T-helper 2 cell (primary cell): ENCODE measurements around the gene MICAL2.

Source experiments
- DNase-seq, 5 experiments: peaks; one replicate each; pipeline versions ENCODE4 v3.0.0 to v3.0.0-alpha.2; 2012 to 2022

Gene MICAL2

GRCh38 chr11:12192794-12193514 is 82.6 kb downstream of the MICAL2 start:
- no peak for DNase-seq

GRCh38 chr11:12193515-12194336 is 83.3 kb downstream of the MICAL2 start:
- no peak for DNase-seq

- peak in 3 of 5 experiments; percentile 31 to 95 (median 68) for DNase-seq
Observed at GRCh38 chr11:12195768-12196167, 85.4 kb downstream of the MICAL2 start.

GRCh38 chr11:12196308-12196707 is 85.9 kb downstream of the MICAL2 start:
- peak in 2 of 5 experiments; percentile 39 to 64 for DNase-seq

- DNase-seq = no peak
Observed at GRCh38 chr11:12196872-12197271, 86.5 kb downstream of the MICAL2 start.

- DNase-seq = peak in 1 of 5 experiments; percentile 79
Observed at GRCh38 chr11:12198251-12199222, 88.1 kb downstream of the MICAL2 start.

GRCh38 chr11:12199231-12199948 is 89.0 kb downstream of the MICAL2 start:
- peak in 1 of 5 experiments; percentile 41 for DNase-seq

GRCh38 chr11:12200279-12200990 is 90.0 kb downstream of the MICAL2 start:
- peak in 1 of 5 experiments; percentile 70 for DNase-seq

- DNase-seq = no peak
Observed at GRCh38 chr11:12200991-12201985, 90.9 kb downstream of the MICAL2 start.

- no peak for DNase-seq
Observed at GRCh38 chr11:12202661-12203310, 92.4 kb downstream of the MICAL2 start.

- DNase-seq = peak in 1 of 5 experiments; percentile 55
Observed at GRCh38 chr11:12204506-12204905, 94.1 kb downstream of the MICAL2 start.

GRCh38 chr11:12205330-12205729 is 94.9 kb downstream of the MICAL2 start:
- DNase-seq = no peak

- no peak for DNase-seq
Observed at GRCh38 chr11:12206529-12206928, 96.1 kb downstream of the MICAL2 start.

- DNase-seq = peak in 2 of 5 experiments; percentile 17 to 38
Observed at GRCh38 chr11:12207384-12208150, 97.2 kb downstream of the MICAL2 start.

GRCh38 chr11:12209096-12209495 is 98.7 kb downstream of the MICAL2 start:
- DNase-seq = no peak

GRCh38 chr11:12210200-12210599 is 99.8 kb downstream of the MICAL2 start:
- no peak for DNase-seq

GRCh38 chr11:12211331-12212065 is 101.1 kb downstream of the MICAL2 start:
- no peak for DNase-seq
